ENCODE measurements around the gene KCNK10. TPM values are rescaled to one million over a fixed set of nuclear protein-coding genes. Genes with fewer than 3 reads are reported as not detected.

KCNK10 gene
- total and polyA plus RNA-seq, 2 of the 8 experiments (the other 6 are each of a cell fraction or from before 2014, with no cell fraction given) = 0.45 to 0.63 TPM

GRCh38 chr14:88310021-88310420 lies 13.0 kb downstream of the KCNK10 start:
- Histone ChIP-seq H4K91ac (replicated peaks; ENCODE audit: insufficient read length, low read length) (no peak overlapping the region), H3K79me2 (ENCODE audit: control insufficient read depth in 1 of 2, insufficient read depth in 2 of 2, low read length in 2 of 2) (no peaks in the 10 kb centered on the region), H3K18ac (ENCODE audit: extremely low read depth, low read length) (no peak overlapping the region), H2BK120ac (replicated peaks; ENCODE audit: low read depth, low read length) (no peak overlapping the region), H3K4ac (replicated peaks; ENCODE audit: insufficient read length, low read depth, low read length) (no peak overlapping the region), H3K27me3 (replicated peaks in 1 of 4; ENCODE audit: control insufficient read depth in 3 of 4, extremely low read depth in 1 of 4, insufficient read depth in 3 of 4, low read length in 3 of 4) (no peaks in the 10 kb centered on the region), H3K23me2 (ENCODE audit: low read depth, low read length) (no peaks in the 10 kb centered on the region), H3K36me3 (ENCODE audit: control insufficient read depth in 2 of 4, insufficient read depth in 4 of 4, low read length in 3 of 4) (no peaks in the 10 kb centered on the region), H3K4me3 (ENCODE audit: extremely low read depth in 1 of 4, insufficient read depth in 2 of 4, low read depth in 3 of 4, low read length in 4 of 4) (no peak overlapping the region), H2BK20ac (ENCODE audit: low read length) (no peak overlapping the region), H2BK12ac (ENCODE audit: low read depth, low read length) (no peak overlapping the region), H3K9ac (replicated peaks in 1 of 4; ENCODE audit: extremely low read depth in 1 of 4, low read depth in 3 of 4, low read length in 3 of 4) (no peak overlapping the region), H4K5ac (ENCODE audit: insufficient read length, low read depth, low read length) (no peak overlapping the region), H2BK5ac (ENCODE audit: low read depth, low read length) (no peak overlapping the region), H2AFZ (ENCODE audit: low read length) (no peak overlapping the region), H3K4me1 (replicated peaks in 1 of 4; ENCODE audit: control insufficient read depth in 3 of 4, insufficient read depth in 4 of 4, low read length in 3 of 4) (0 out of 7 replicates have a peak, but pooled peaks cover 0 to 2% (median 0%) of the 10 kb centered on the region in 4 experiments), H3K56ac (replicated peaks; ENCODE audit: insufficient read length, low read depth, low read length) (no peak overlapping the region), H3K27ac (ENCODE audit: low read depth, low read length) (no peak overlapping the region), H2AK5ac (ENCODE audit: low read depth, low read length) (no peak overlapping the region), H3K23ac (ENCODE audit: insufficient read length) (no peak overlapping the region), H3K14ac (ENCODE audit: insufficient read length) (no peak overlapping the region), H3K79me1 (ENCODE audit: low read depth, low read length) (no peaks in the 10 kb centered on the region), H3K9me3 (ENCODE audit: insufficient read depth in 2 of 2, low read depth in 1 of 2, low read length in 1 of 2) (no peaks in the 10 kb centered on the region), H2BK15ac (ENCODE audit: low read length) (no peak overlapping the region), H4K8ac (ENCODE audit: extremely low read depth, insufficient read depth, low read length) (no peak overlapping the region), H3K4me2 (ENCODE audit: insufficient read depth in 1 of 2, low read depth in 2 of 2, low read length in 2 of 2) (no peak overlapping the region), H4K20me1 (replicated peaks in 1 of 2; ENCODE audit: control insufficient read depth in 1 of 2, insufficient read depth in 2 of 2, low read length in 2 of 2) (no peaks in the 10 kb centered on the region)
- CTCF ChIA-PET (ENCODE audit: partially characterized antibody) = interaction anchor here (1.2 kb wide), 1 partner anchor 121 kb away, joined by 3 read pairs; no protein-coding TSS in a partner anchor
- POLR2A ChIA-PET (ENCODE audit: partially characterized antibody) = no interaction called here
- DNase-seq (ENCODE audit: low read depth in 1 of 2, low spot score in 2 of 2) (no peak), FAIRE-seq (no peak)
- 87% methylated on average over 4 of the region's 4 CpGs; no CpG with 5 or more reads in 1 of the 2 experiments for WGBS, 2 experiments (ENCODE audit: extremely low coverage in 1 of 2, insufficient coverage in 1 of 2, insufficient read length in 1 of 2, insufficient replicate concordance in 2 of 2, low coverage in 1 of 2, low lambda C conversion rate in 2 of 2, missing lambda C conversion rate in 1 of 2)
- TF ChIP-seq BCL11A (IDR thresholded peaks at IDR 0.05; ENCODE audit: low read depth in 2 of 2, low read length in 2 of 2) = no peak
- no peak for TF ChIP-seq HDAC6 (IDR thresholded peaks at IDR 0.05; ENCODE audit: low read depth, low read length)
- no peak for TF ChIP-seq PHF8 (conservative IDR thresholded peaks at IDR 0.05; ENCODE audit: low read depth, low read length)
- TF ChIP-seq YY1 (IDR thresholded peaks at IDR 0.05; ENCODE audit: low read depth, low read length) = no peak
- no peak for TF ChIP-seq KDM1A (IDR thresholded peaks at IDR 0.05; ENCODE audit: borderline replicate concordance, low read length)
- no peak for TF ChIP-seq JUN (IDR thresholded peaks at IDR 0.05; ENCODE audit: low read depth, low read length)
- no peak for TF ChIP-seq ZNF274 (IDR thresholded peaks at IDR 0.05; ENCODE audit: borderline replicate concordance, extremely low read depth, low read length)
- no peak for TF ChIP-seq MAFK (IDR thresholded peaks at IDR 0.05; ENCODE audit: low read depth, low read length)
- TF ChIP-seq SIX5 (IDR thresholded peaks at IDR 0.05; ENCODE audit: low read depth, low read length) = no peak
- TF ChIP-seq EP300 (IDR thresholded peaks at IDR 0.05; ENCODE audit: borderline replicate concordance in 1 of 2, low read depth in 2 of 2, low read length in 2 of 2) = no peak
- no peak for TF ChIP-seq GABPA (IDR thresholded peaks at IDR 0.05; ENCODE audit: borderline replicate concordance, insufficient read depth, low read length)
- no peak for TF ChIP-seq CBX5 (IDR thresholded peaks at IDR 0.05; ENCODE audit: low read depth, low read length)
- TF ChIP-seq CBX8 (IDR thresholded peaks at IDR 0.05; ENCODE audit: borderline replicate concordance, low read depth, low read length) = no peak
- TF ChIP-seq CHD2 (IDR thresholded peaks at IDR 0.05; ENCODE audit: low read length) = no peak
- TF ChIP-seq GTF2F1 (IDR thresholded peaks at IDR 0.05; ENCODE audit: borderline replicate concordance, low read depth, low read length) = no peak
- TF ChIP-seq CHD1 (IDR thresholded peaks at IDR 0.05; ENCODE audit: low read depth, low read length) = no peak

Data from H1 (cell line).